ENCODE measurements around the gene AGAP1. TPM values are rescaled to one million over a fixed set of nuclear protein-coding genes. Genes with fewer than 3 reads are reported as not detected.
A peak's percentile ranks its signal among the peaks of the same experiment; 100 is the strongest.

AGAP1 gene
- total and polyA plus RNA-seq, 4 donors = 36.1 to 79.4 (median 52.6) TPM

- Histone ChIP-seq H3K27me3 (ENCODE audit: control insufficient read depth, insufficient read depth, low read length) (no peaks in the 10 kb centered on the region), H3K4me1 (ENCODE audit: control insufficient read depth, insufficient read depth, low read length) (peaks cover 30% of the 10 kb centered on the region), H3K36me3 (ENCODE audit: control insufficient read depth, insufficient read depth, low read length) (no peaks in the 10 kb centered on the region), H3K4me3 (ENCODE audit: low read depth, low read length) (peak overlapping the region; percentile 52), H3K9me3 (ENCODE audit: control insufficient read depth, insufficient read depth, low read length) (no peaks in the 10 kb centered on the region), H3K27ac (ENCODE audit: low read depth, low read length) (peak overlapping the region; percentile 88)
- peak; percentile 94 to 99 (median 96) for DNase-seq (ENCODE audit: low read depth in 4 of 6, low spot score in 6 of 6)
- WGBS (ENCODE audit: insufficient coverage) = 0% methylated on average over 2 of the region's 4 CpGs
Measured at GRCh38 chr2:235666213-235666781, 172.5 kb downstream of the AGAP1 start.

- DNase-seq (ENCODE audit: low read depth in 4 of 6, low spot score in 6 of 6) = no peak
- H3K4me1 ChIP-seq (ENCODE audit: control insufficient read depth, insufficient read depth, low read length) = peaks cover 26% of the 10 kb centered on the region
- no peaks in the 10 kb centered on the region for H3K36me3 ChIP-seq (ENCODE audit: control insufficient read depth, insufficient read depth, low read length)
- H3K9me3 ChIP-seq (ENCODE audit: control insufficient read depth, insufficient read depth, low read length) = no peaks in the 10 kb centered on the region
- peak overlapping the region; percentile 4 for H3K4me3 ChIP-seq (ENCODE audit: low read depth, low read length)
- H3K27ac ChIP-seq (ENCODE audit: low read depth, low read length) = no peak overlapping the region
- no peaks in the 10 kb centered on the region for H3K27me3 ChIP-seq (ENCODE audit: control insufficient read depth, insufficient read depth, low read length)
- WGBS (ENCODE audit: insufficient coverage) = no CpG with 5 or more reads among the region's 4 CpGs
Measured at GRCh38 chr2:235668782-235669181, 174.9 kb downstream of the AGAP1 start.

- Histone ChIP-seq H3K27me3 (ENCODE audit: control insufficient read depth, insufficient read depth, low read length) (no peaks in the 10 kb centered on the region), H3K36me3 (ENCODE audit: control insufficient read depth, insufficient read depth, low read length) (no peaks in the 10 kb centered on the region), H3K4me1 (ENCODE audit: control insufficient read depth, insufficient read depth, low read length) (peaks cover 25% of the 10 kb centered on the region), H3K4me3 (ENCODE audit: low read depth, low read length) (peak overlapping the region; percentile 11), H3K27ac (ENCODE audit: low read depth, low read length) (no peak overlapping the region), H3K9me3 (ENCODE audit: control insufficient read depth, insufficient read depth, low read length) (no peaks in the 10 kb centered on the region)
- peak; percentile 58 to 95 (median 72) for DNase-seq (ENCODE audit: low read depth in 4 of 6, low spot score in 6 of 6)
- under 1% methylated on average over 77 of the region's 77 CpGs for WGBS (ENCODE audit: insufficient coverage)
Measured at GRCh38 chr2:235669269-235669831, 175.5 kb downstream of the AGAP1 start.

- Histone ChIP-seq H3K27me3 (ENCODE audit: control insufficient read depth, insufficient read depth, low read length) (no peaks in the 10 kb centered on the region), H3K27ac (ENCODE audit: low read depth, low read length) (no peak overlapping the region), H3K4me3 (ENCODE audit: low read depth, low read length) (peak overlapping the region; percentile 2), H3K4me1 (ENCODE audit: control insufficient read depth, insufficient read depth, low read length) (peaks cover 20% of the 10 kb centered on the region), H3K9me3 (ENCODE audit: control insufficient read depth, insufficient read depth, low read length) (no peaks in the 10 kb centered on the region), H3K36me3 (ENCODE audit: control insufficient read depth, insufficient read depth, low read length) (no peaks in the 10 kb centered on the region)
- DNase-seq (ENCODE audit: low read depth in 4 of 6, low spot score in 6 of 6) = peak in 3 of 6 donors; percentile 47 to 87 (median 86)
- under 1% methylated on average over 148 of the region's 148 CpGs for WGBS (ENCODE audit: insufficient coverage)
Measured at GRCh38 chr2:235669983-235670962, 176.4 kb downstream of the AGAP1 start.

- DNase-seq (ENCODE audit: low read depth in 4 of 6, low spot score in 6 of 6) = no peak
- Histone ChIP-seq H3K4me1 (ENCODE audit: control insufficient read depth, insufficient read depth, low read length) (peaks cover 13% of the 10 kb centered on the region), H3K36me3 (ENCODE audit: control insufficient read depth, insufficient read depth, low read length) (no peaks in the 10 kb centered on the region), H3K4me3 (ENCODE audit: low read depth, low read length) (peak overlapping the region; percentile 40), H3K27ac (ENCODE audit: low read depth, low read length) (no peak overlapping the region), H3K9me3 (ENCODE audit: control insufficient read depth, insufficient read depth, low read length) (no peaks in the 10 kb centered on the region), H3K27me3 (ENCODE audit: control insufficient read depth, insufficient read depth, low read length) (no peaks in the 10 kb centered on the region)
- WGBS (ENCODE audit: insufficient coverage) = 11% methylated on average over 64 of the region's 64 CpGs
Measured at GRCh38 chr2:235670974-235671787, 177.3 kb downstream of the AGAP1 start.

- H3K9me3 ChIP-seq (ENCODE audit: control insufficient read depth, insufficient read depth, low read length) = no peaks in the 10 kb centered on the region
- no peak for DNase-seq (ENCODE audit: low read depth in 4 of 6, low spot score in 6 of 6)
- 36% methylated on average over 1 of the region's 3 CpGs for WGBS (ENCODE audit: insufficient coverage)
Measured at GRCh38 chr2:235672720-235673119, 178.9 kb downstream of the AGAP1 start.

GRCh38 chr2:235674146-235674545 lies 180.3 kb downstream of the AGAP1 start:
- Histone ChIP-seq H3K27me3 (ENCODE audit: control insufficient read depth, insufficient read depth, low read length) (no peaks in the 10 kb centered on the region), H3K4me3 (ENCODE audit: low read depth, low read length) (no peak overlapping the region), H3K36me3 (ENCODE audit: control insufficient read depth, insufficient read depth, low read length) (no peaks in the 10 kb centered on the region), H3K4me1 (ENCODE audit: control insufficient read depth, insufficient read depth, low read length) (peaks cover 27% of the 10 kb centered on the region), H3K9me3 (ENCODE audit: control insufficient read depth, insufficient read depth, low read length) (no peaks in the 10 kb centered on the region), H3K27ac (ENCODE audit: low read depth, low read length) (no peak overlapping the region)
- DNase-seq (ENCODE audit: low read depth in 4 of 6, low spot score in 6 of 6) = no peak
- 35% methylated on average over 3 of the region's 7 CpGs for WGBS (ENCODE audit: insufficient coverage)

More at GRCh38 chr2:235672720-235673119, 178.9 kb downstream of the AGAP1 start:
- H3K4me1 ChIP-seq (ENCODE audit: control insufficient read depth, insufficient read depth, low read length) = peaks cover 15% of the 10 kb centered on the region
- H3K27ac ChIP-seq (ENCODE audit: low read depth, low read length) = no peak overlapping the region
- H3K36me3 ChIP-seq (ENCODE audit: control insufficient read depth, insufficient read depth, low read length) = no peaks in the 10 kb centered on the region
- H3K4me3 ChIP-seq (ENCODE audit: low read depth, low read length) = no peak overlapping the region
- no peaks in the 10 kb centered on the region for H3K27me3 ChIP-seq (ENCODE audit: control insufficient read depth, insufficient read depth, low read length)

GRCh38 chr2:235674812-235675211 lies 181.0 kb downstream of the AGAP1 start:
- Histone ChIP-seq H3K4me1 (ENCODE audit: control insufficient read depth, insufficient read depth, low read length) (peaks cover 27% of the 10 kb centered on the region), H3K27ac (ENCODE audit: low read depth, low read length) (no peak overlapping the region), H3K27me3 (ENCODE audit: control insufficient read depth, insufficient read depth, low read length) (no peaks in the 10 kb centered on the region), H3K9me3 (ENCODE audit: control insufficient read depth, insufficient read depth, low read length) (no peaks in the 10 kb centered on the region), H3K4me3 (ENCODE audit: low read depth, low read length) (no peak overlapping the region), H3K36me3 (ENCODE audit: control insufficient read depth, insufficient read depth, low read length) (no peaks in the 10 kb centered on the region)
- no peak for DNase-seq (ENCODE audit: low read depth in 4 of 6, low spot score in 6 of 6)
- no CpG with 5 or more reads among the region's 4 CpGs for WGBS (ENCODE audit: insufficient coverage)

Data from spinal cord (tissue), 10 donors.